GM10248 (cell line): ENCODE measurements around the gene NOVA1.

Source experiments
- CTCF ChIA-PET: fragments of 300-600 bp; sonication (Branson Sonifier 250); formaldehyde crosslinking; extraction: SDS; loops from one replicate; lab custom pipeline; 2021; ENCODE audit warnings: antibody characterized with exemption; lab: Yijun Ruan, JAX
- POLR2A ChIA-PET: fragments of 350-650 bp; sonication (Branson Sonifier 250); formaldehyde crosslinking; extraction: SDS; loops from one replicate; lab custom pipeline; 2020; ENCODE audit warnings: antibody characterized with exemption; lab: Yijun Ruan, JAX
- DNase-seq: peaks from one replicate; pipeline ENCODE4 v3.0.0; 2012; ENCODE audit errors: extremely low spot score
- TF ChIP-seq, protein P1 (sequence below): IDR thresholded peaks from 2 replicates; pipeline ENCODE4 v1.5.1; 2012; ENCODE audit warnings: mild to moderate bottlenecking, low read depth; ENCODE audit errors: extremely low read depth, missing control alignments, control extremely low read depth

The NOVA1 gene

DNA sequence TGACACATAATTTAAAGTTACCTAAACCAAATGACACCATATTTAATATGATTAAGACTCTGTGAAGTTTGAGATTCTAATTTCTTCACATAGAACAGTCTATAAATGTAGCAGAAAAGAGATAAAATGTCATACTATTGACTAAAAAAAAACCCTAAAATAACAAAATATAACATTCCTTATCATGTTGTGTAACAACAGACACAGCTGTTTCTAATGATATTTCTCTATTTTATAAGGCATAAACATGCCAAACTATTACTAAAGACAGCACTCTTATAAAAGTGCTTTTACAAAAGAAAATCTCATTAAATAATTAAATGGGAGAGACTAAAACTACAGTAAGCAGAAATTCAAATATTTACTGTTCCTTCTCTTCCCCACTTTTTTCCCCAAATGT is 49.4 kb downstream of the NOVA1 start:
- TF ChIP-seq, protein P1, sequence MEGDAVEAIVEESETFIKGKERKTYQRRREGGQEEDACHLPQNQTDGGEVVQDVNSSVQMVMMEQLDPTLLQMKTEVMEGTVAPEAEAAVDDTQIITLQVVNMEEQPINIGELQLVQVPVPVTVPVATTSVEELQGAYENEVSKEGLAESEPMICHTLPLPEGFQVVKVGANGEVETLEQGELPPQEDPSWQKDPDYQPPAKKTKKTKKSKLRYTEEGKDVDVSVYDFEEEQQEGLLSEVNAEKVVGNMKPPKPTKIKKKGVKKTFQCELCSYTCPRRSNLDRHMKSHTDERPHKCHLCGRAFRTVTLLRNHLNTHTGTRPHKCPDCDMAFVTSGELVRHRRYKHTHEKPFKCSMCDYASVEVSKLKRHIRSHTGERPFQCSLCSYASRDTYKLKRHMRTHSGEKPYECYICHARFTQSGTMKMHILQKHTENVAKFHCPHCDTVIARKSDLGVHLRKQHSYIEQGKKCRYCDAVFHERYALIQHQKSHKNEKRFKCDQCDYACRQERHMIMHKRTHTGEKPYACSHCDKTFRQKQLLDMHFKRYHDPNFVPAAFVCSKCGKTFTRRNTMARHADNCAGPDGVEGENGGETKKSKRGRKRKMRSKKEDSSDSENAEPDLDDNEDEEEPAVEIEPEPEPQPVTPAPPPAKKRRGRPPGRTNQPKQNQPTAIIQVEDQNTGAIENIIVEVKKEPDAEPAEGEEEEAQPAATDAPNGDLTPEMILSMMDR = no peak
- POLR2A ChIA-PET = no interaction called here
- CTCF ChIA-PET = no interaction called here
- DNase-seq = no peak

DNA sequence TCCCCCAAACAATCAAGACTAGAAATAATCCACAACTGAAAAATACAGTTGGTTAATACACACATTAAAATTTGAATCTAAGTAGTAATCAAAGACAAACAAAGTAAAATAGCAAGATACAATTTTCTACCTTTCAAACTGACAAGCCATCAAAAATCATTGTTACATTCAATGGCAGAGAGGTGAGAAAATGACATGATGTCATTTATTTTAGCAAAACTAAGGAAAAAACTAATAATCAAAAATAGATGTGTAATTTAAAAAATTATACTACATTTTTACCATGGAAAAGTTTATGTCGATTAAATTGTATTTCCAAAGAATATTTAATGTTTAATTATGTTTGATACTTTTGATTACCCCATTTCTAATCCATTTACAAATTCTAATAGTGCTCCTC is 59.7 kb downstream of the NOVA1 start:
- TF ChIP-seq, protein P1 = no peak
- ChIA-PET CTCF (no interaction called here), POLR2A (no interaction called here)
- DNase-seq = no peak

DNA sequence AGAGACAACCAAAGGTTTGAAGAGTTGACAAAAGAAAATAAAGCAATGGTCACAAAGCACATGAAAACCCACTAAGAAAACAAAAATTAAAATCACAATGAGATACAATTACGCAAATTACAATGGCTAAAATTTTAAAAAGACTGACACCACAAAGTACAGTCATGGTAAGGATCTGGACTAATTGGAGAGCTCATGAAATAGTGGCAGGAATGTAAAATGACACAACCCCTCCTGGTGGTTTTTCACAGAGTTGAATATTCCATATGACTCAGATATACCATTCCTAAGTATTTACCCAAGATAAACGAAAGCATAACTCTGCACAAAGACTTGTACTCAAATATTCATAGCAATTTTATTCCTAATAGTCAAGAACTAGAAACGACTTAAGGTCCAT is 65.9 kb downstream of the NOVA1 start:
- CTCF ChIA-PET = interaction anchor here (1.5 kb wide), 1 partner anchor 9 kb away, joined by 4 read pairs; no protein-coding TSS in a partner anchor
- TF ChIP-seq, protein P1 = no peak
- POLR2A ChIA-PET = no interaction called here
- DNase-seq = no peak

DNA sequence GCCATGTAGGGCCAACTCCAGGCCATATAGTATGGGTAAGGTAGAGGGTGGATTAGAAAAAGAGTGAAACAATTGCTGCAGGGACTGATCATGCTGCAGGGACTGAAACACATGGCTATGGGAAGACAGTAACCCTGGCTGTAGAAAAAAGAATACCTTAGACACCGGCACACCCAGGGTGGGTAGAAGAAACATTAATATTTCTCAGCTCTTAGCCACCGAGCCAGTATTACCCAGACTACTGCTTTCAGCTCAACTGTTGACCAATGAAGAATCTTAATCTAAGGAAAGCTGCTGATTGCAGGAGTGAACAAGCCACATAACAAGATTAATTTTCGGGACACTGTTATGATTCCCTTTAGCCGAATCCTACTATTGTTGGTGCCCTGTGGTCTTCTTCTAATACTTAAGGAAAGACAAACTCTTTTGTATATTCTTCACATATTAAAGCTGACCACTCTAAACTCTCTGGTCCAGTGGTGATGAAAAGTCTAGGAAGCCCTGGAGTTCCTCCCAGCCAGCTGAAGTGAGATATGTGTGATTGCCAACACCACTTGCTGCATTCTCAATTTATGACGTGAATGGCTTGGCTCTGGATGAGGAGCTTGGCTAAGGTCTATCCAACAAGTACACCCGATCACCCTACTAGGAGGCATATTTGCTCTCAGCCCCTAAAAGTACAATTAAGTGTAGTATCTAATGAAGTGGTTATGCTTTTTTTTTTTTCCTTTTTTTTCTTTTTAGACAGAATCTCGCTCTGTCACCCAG is 69.2 kb downstream of the NOVA1 start:
- ChIA-PET POLR2A (no interaction called here), CTCF (interaction anchor here (1.2 kb wide), 1 partner anchor 23 kb away, joined by 3 read pairs; no protein-coding TSS in a partner anchor)
- TF ChIP-seq, protein P1 = no peak
- no peak for DNase-seq

DNA sequence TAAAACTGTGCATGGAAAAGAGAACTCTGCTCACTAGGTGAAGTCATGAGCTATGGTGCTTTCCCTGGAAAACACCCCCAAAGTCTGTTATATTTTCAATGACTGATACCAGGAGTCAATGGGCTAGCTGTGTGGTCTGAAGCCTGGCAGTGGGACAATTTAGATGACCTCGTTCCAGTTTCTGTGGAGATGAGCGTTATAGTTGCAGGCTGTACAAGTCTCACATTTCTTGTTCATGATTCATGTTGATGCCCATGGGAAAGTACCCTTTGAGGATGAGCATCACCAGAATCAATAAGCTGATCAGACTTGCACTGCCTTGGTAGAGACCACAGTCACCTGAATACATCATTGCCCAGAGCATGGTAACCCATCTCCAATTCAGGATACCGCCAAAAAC is 70.7 kb downstream of the NOVA1 start:
- CTCF ChIA-PET = interaction anchor here (1.0 kb wide), 1 partner anchor 19 kb away, joined by 3 read pairs; no protein-coding TSS in a partner anchor
- POLR2A ChIA-PET = no interaction called here

DNA sequence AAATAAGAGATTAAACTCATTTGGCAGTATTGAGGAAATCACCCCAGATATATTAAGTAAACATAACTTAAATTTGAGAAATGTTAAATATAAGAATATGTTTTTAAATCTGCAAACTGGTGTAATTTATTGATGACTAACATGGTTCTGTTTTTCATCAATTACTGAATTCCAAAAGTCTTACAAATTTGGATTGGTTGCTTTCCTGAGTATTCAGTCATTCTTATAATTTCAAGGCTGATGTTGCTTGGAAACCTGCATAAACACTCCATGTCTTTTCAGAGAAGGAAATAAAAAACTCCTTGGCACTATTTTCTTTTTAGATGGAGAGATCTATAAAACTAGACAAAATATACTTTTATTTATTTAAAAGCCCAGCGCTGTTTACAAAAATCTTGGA is 71.7 kb downstream of the NOVA1 start:
- no peak for DNase-seq
- TF ChIP-seq, protein P1 = no peak
- CTCF ChIA-PET = interaction anchor here (1.0 to 1.3 kb wide), 2 partner anchors 16 to 20 kb away, joined by 3 read pairs; no protein-coding TSS in a partner anchor
- POLR2A ChIA-PET = no interaction called here

More for the DNA sequence above, 70.7 kb downstream of the NOVA1 start:
- DNase-seq = no peak
- TF ChIP-seq, protein P1 = no peak
